Spleen (tissue), 7 donors: ENCODE measurements around the gene ZYG11A.

Experiments used
- CTCF ChIP-seq, 11 experiments: fragments of 200-600 bp in 7 of 11; fragments of 450-650 bp in 4 of 11; sonication (generic) in 4 of 11; IDR thresholded peaks in 8 of 11; conservative IDR thresholded peaks in 3 of 11; 1 replicate in 7 of 11; 2 replicates in 4 of 11; pipeline versions ENCODE4 v1.4.0 to v1.8.0; 2016 to 2021; ENCODE audit warnings: antibody characterized with exemption in 11 of 11, inconsistent platforms in 4 of 11, mild to moderate bottlenecking in 1 of 11
- POLR2A ChIP-seq, 3 donors: fragments of 450-650 bp; IDR thresholded peaks; one replicate each; pipeline ENCODE4 v1.5.1; 2017; ENCODE audit warnings: antibody characterized with exemption in 3 of 3, mild to moderate bottlenecking in 1 of 3
- POLR2AphosphoS5 ChIP-seq, 3 donors: sonication (generic); formaldehyde crosslinking; IDR thresholded peaks; one replicate each; pipeline ENCODE4 v1.5.1; 2017; ENCODE audit warnings: antibody characterized with exemption in 3 of 3
- donor health status: DM: no; HTN: no; CAD: no; lungs with moderate emphysema.
- donor health status: DM: no; HTN: no; CAD: no.
- donor health status: DM: no; HTN: no; CAD: no.

- TF ChIP-seq CTCF (IDR thresholded peaks at IDR 0.05 in 8 of 11, conservative IDR thresholded peaks at IDR 0.05 in 3 of 11) (peak in 7 of 11 experiments; percentile 13 to 52 (median 42)), POLR2A (IDR thresholded peaks at IDR 0.05) (no peak), POLR2AphosphoS5 (IDR thresholded peaks at IDR 0.05) (peak in 2 of 3 donors; percentile 34 to 43)
These were observed at the start of gene ZYG11A for GRCh38 chr1:52842643-52843310.
